GM12878 (cell line): ENCODE data around the gene CD244. TPM values are rescaled to one million over a fixed set of nuclear protein-coding genes. Genes with fewer than 3 reads are reported as not detected.
A peak's percentile ranks its signal among the peaks of the same experiment; 100 is the strongest.

Source experiments
- ATAC-seq: fragments of 200-7000 bp; cut with Tn5 transposase; 3 replicates; pipeline ENCODE4 v1.9.1; 2020; ENCODE audit warnings: mild to moderate bottlenecking, moderate library complexity
- BruUV-seq: library from RNA; stranded (reverse); fragments of 400-500 nt; replicated peaks from 2 replicates; lab custom pipeline; 2021; lab: Mats Ljungman, UMichigan
- CTCF ChIA-PET: fragments of 300-600 bp; sonication (Branson Sonifier 250); formaldehyde crosslinking; extraction: SDS; loops from one replicate; lab custom pipeline; 2021; ENCODE audit warnings: inconsistent platforms; lab: Yijun Ruan, JAX
- POLR2A ChIA-PET: fragments of 350-600 bp; formaldehyde crosslinking; extraction: SDS; loops from one replicate; lab custom pipeline; 2021; ENCODE audit warnings: inconsistent platforms; lab: Charles Lee
- RAD21 ChIA-PET: fragments of 300-600 bp; sonication (Branson Sonifier 250); formaldehyde crosslinking; loops from one replicate; lab custom pipeline; 2023; ENCODE audit warnings: antibody characterized with exemption; ENCODE audit not compliant: unreplicated experiment; lab: Charles Lee
- SMC1A ChIA-PET: fragments of 300-600 bp; sonication (Branson Sonifier 250); formaldehyde crosslinking; loops from one replicate; lab custom pipeline; 2023; ENCODE audit not compliant: unreplicated experiment, uncharacterized antibody; lab: Charles Lee
- DNase-seq: peaks from one replicate; pipeline ENCODE4 v3.0.0-alpha.2; 2011; ENCODE audit warnings: low read depth, low spot score
- FAIRE-seq: peaks from 3 replicates; lab custom pipeline; 2011; peaks lifted over from hg19 to GRCh38; lab: Jason Lieb, UNC
- H2AFZ ChIP-seq: 2 replicates; pipeline ENCODE4 v1.6.0; 2011; ENCODE audit warnings: low read depth, low read length, control low read depth; ENCODE audit not compliant: control insufficient read depth
- H3K27ac ChIP-seq: 2 replicates; pipeline ENCODE4 v1.5.1; 2011; ENCODE audit warnings: control low read depth; ENCODE audit not compliant: control insufficient read depth, insufficient read depth
- H3K27me3 ChIP-seq, 2 experiments: replicated peaks in 1 of 2; 2 replicates each; pipeline versions ENCODE4 v1.6.0 to v1.6.1; 2011; ENCODE audit warnings: low read length in 1 of 2; ENCODE audit not compliant: control insufficient read depth in 2 of 2, insufficient read depth in 2 of 2
- H3K36me3 ChIP-seq, 2 experiments: 2 replicates each; pipeline ENCODE4 v1.5.1; 2011; ENCODE audit warnings: low read length in 1 of 2; ENCODE audit not compliant: control insufficient read depth in 2 of 2, insufficient read depth in 2 of 2
- H3K4me1 ChIP-seq: 2 replicates; pipeline ENCODE4 v1.6.1; 2011; ENCODE audit warnings: mild to moderate bottlenecking, low read length, moderate library complexity, mixed read lengths; ENCODE audit not compliant: control insufficient read depth, insufficient read depth
- H3K4me2 ChIP-seq: 2 replicates; pipeline ENCODE4 v1.6.0; 2011; ENCODE audit warnings: control low read depth; ENCODE audit not compliant: control insufficient read depth, insufficient read depth
- H3K4me3 ChIP-seq: fragments of 200-600 bp; sonication (generic); 2 replicates; pipeline ENCODE4 v1.5.1; 2016
- H3K79me2 ChIP-seq: 2 replicates; pipeline ENCODE4 v1.6.0; 2011; ENCODE audit warnings: low read length; ENCODE audit not compliant: control insufficient read depth, insufficient read depth
- H3K9ac ChIP-seq: 2 replicates; pipeline ENCODE4 v1.8.0; 2011; ENCODE audit warnings: low read length, control low read depth, mixed read lengths; ENCODE audit not compliant: control insufficient read depth, insufficient read depth
- H3K9me3 ChIP-seq: replicated peaks from 3 replicates; pipeline ENCODE4 v1.5.1; 2011; ENCODE audit warnings: mild to moderate bottlenecking, low read length; ENCODE audit not compliant: control insufficient read depth, insufficient read depth
- H4K20me1 ChIP-seq: 2 replicates; pipeline ENCODE4 v1.6.0; 2011; ENCODE audit not compliant: control insufficient read depth, insufficient read depth
- BRCA1 ChIP-seq: IDR thresholded peaks from 2 replicates; pipeline ENCODE4 v1.6.1; 2011; ENCODE audit warnings: low read depth, low read length, improper control_type of control experiment
- EED ChIP-seq: sonication (generic); IDR thresholded peaks from 2 replicates; pipeline ENCODE4 v1.6.1; 2016; ENCODE audit warnings: antibody characterized with exemption, low read depth
- HDGF ChIP-seq: fragments of 450-650 bp; IDR thresholded peaks from 2 replicates; pipeline ENCODE4 v1.6.1; 2016; ENCODE audit warnings: antibody characterized with exemption
- SUPT20H ChIP-seq: IDR thresholded peaks from 2 replicates; pipeline ENCODE4 v1.6.1; 2011; ENCODE audit warnings: low read depth, mild to moderate bottlenecking, low read length, moderate library complexity, borderline replicate concordance; ENCODE audit not compliant: control insufficient read depth
- TBL1XR1 ChIP-seq: IDR thresholded peaks from 2 replicates; pipeline ENCODE4 v1.6.1; 2012; ENCODE audit warnings: low read depth, low read length, improper control_type of control experiment
- ZNF622 ChIP-seq: fragments of 450-650 bp; IDR thresholded peaks from 2 replicates; pipeline ENCODE4 v1.6.1; 2017; ENCODE audit warnings: mild to moderate bottlenecking, inconsistent platforms
- WGBS: methylation state at CpG from one replicate; pipeline ENCODE4 v1.1.6; 2016; ENCODE audit warnings: low lambda C conversion rate; ENCODE audit not compliant: insufficient replicate concordance, insufficient coverage; ENCODE audit errors: missing lambda C conversion rate; 5-methylcytosine and 5-hydroxymethylcytosine counted together
- in situ Hi-C: fragments of 300-500 bp; cut with MboI; formaldehyde crosslinking; loops from 9 replicates; pipeline ENCODE4 v1.14.3; 2018; ENCODE audit warnings: mixed read lengths
- intact Hi-C: fragments of 100-400 bp; cut with micrococcal nuclease; formaldehyde crosslinking; loops from one replicate; pipeline ENCODE4 v1.14.2; 2022; ENCODE audit not compliant: unreplicated experiment
- polyA plus RNA-seq, 11 experiments: library from polyadenylated mRNA; depleted of rRNA in 4 of 11; unstranded in 6 of 11; stranded (reverse) in 5 of 11; fragments of >200 nt; fragmentation: Nextera tagmentation in 4 of 11; fragmentation: Illumina TruSeq in 1 of 11; extraction: Ambion mirVana in 4 of 11; extraction: Trizol in 1 of 11; gene quantifications; 1 replicate in 1 of 11; 2 replicates in 10 of 11; pipeline versions ENCODE4 v1.2.1 to v1.2.3, GENCODE V29; 2011 to 2016; ENCODE audit warnings: inconsistent platforms in 2 of 11, missing spikeins in 2 of 11, low read depth in 1 of 11
- total RNA-seq, 4 experiments: library from RNA; depleted of rRNA in 3 of 4; stranded (reverse); fragments of >200 nt in 3 of 4; fragmentation: Illumina TruSeq in 1 of 4; extraction: Trizol in 1 of 4; gene quantifications; 2 replicates each; pipeline versions ENCODE4 v1.2.1 to v1.2.3, GENCODE V29; 2013 to 2021
- TF ChIP-seq, protein P1 (sequence below): IDR thresholded peaks from 2 replicates; pipeline ENCODE4 v1.6.1; 2012; ENCODE audit warnings: mild to moderate bottlenecking, low read depth, low read length

Gene CD244
- total and polyA plus RNA-seq, 10 of the 15 experiments (the other 5 are each of a cell fraction or from before 2014, with no cell fraction given), result 0.24 to 13.6 (median 0.73) TPM

DNA sequence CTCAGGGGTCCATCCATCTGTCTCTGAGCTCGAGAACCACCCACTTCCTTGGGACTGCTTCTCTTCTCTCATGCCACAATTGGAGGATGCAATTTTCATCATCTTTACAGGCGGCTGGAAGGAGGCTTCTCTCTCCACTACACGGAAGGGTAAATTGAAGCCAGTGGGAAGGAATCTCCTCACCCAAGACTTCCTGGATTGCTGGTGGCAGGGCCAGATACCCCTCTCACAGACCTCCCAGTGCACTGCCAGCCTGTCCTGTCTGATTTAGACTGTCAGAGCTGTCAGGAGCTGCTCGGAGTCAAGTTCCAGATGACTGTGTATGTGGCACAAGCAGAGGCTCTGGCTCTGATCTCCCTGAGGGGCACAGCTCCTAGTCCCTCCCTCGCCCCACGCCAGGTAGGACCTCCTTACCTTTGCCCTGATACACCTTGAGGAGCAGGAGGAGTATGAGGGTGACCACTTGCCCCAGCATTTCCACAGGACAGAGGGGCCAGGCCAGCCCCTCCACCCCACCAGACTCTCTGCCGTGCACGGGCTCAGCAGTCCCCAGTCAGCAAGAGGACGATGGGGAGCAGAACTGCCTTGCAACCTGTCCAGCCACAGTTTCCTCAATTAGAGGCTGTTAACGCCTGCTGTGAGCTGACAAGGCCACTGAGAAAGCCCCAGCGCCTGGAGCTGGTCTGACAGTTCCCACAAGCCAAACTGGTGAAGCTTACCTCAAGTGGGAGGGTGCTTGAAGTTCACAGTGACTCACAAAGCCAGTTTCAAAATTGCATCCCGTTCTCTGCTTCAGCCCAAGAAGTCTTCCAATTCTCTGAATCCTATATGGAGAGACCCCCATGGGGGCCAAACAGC is at the start of gene CD244 (continued):
- TF ChIP-seq SUPT20H, result no peak
- no peak for TF ChIP-seq BRCA1
- TF ChIP-seq HDGF, result peak; percentile 73; the same call in 1 of the 2 replicates
- TF ChIP-seq, protein P1, sequence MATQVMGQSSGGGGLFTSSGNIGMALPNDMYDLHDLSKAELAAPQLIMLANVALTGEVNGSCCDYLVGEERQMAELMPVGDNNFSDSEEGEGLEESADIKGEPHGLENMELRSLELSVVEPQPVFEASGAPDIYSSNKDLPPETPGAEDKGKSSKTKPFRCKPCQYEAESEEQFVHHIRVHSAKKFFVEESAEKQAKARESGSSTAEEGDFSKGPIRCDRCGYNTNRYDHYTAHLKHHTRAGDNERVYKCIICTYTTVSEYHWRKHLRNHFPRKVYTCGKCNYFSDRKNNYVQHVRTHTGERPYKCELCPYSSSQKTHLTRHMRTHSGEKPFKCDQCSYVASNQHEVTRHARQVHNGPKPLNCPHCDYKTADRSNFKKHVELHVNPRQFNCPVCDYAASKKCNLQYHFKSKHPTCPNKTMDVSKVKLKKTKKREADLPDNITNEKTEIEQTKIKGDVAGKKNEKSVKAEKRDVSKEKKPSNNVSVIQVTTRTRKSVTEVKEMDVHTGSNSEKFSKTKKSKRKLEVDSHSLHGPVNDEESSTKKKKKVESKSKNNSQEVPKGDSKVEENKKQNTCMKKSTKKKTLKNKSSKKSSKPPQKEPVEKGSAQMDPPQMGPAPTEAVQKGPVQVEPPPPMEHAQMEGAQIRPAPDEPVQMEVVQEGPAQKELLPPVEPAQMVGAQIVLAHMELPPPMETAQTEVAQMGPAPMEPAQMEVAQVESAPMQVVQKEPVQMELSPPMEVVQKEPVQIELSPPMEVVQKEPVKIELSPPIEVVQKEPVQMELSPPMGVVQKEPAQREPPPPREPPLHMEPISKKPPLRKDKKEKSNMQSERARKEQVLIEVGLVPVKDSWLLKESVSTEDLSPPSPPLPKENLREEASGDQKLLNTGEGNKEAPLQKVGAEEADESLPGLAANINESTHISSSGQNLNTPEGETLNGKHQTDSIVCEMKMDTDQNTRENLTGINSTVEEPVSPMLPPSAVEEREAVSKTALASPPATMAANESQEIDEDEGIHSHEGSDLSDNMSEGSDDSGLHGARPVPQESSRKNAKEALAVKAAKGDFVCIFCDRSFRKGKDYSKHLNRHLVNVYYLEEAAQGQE, result no peak
- TF ChIP-seq EED, result no peak
- no peak for TF ChIP-seq TBL1XR1

DNA sequence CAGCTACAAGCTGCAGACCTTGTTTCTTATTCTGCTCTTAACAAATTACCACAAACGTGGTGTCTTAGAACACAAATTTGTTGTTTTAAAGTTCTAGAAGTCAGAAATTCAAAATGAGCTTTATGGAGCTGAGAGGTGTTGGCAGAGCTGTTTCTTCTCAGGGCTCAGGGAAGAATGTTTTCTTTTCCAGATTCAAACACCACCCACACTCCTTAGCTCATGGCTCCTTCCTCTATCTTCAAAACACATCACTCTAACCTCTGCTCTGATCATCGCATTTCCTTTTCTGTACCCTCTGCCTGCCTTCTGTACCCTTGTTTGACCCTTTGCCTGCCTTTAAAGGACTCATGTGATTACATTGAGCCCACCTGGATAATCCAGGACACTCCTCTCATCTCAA is 49.2 kb upstream of the CD244 start:
- Histone ChIP-seq H3K36me3 (no peaks in the 10 kb centered on the region), H3K79me2 (no peaks in the 10 kb centered on the region), H3K4me1 (no peaks in the 10 kb centered on the region), H4K20me1 (no peaks in the 10 kb centered on the region), H3K9me3 (no peaks in the 10 kb centered on the region), H2AFZ (no peak overlapping the region), H3K4me2 (no peak overlapping the region), H3K9ac (no peak overlapping the region), H3K4me3 (no peak overlapping the region), H3K27me3 (no peaks in the 10 kb centered on the region), H3K27ac (no peak overlapping the region)
- BruUV-seq, result no TSS peak
- ChIA-PET CTCF (interaction anchor here (0.7 to 1.6 kb wide), 5 partner anchors 69 to 185 kb away, joined by 3 to 5 read pairs (median 4); no protein-coding TSS in a partner anchor), POLR2A (no interaction called here), SMC1A (interaction anchor here (0.8 to 1.6 kb wide), 2 partner anchors 14 to 121 kb away, joined by 3 to 5 read pairs; no protein-coding TSS in a partner anchor), RAD21 (no interaction called here)
- no peak for DNase-seq
- FAIRE-seq, result no peak
- WGBS, result 29% methylated on average over 2 of the region's 2 CpGs
- ATAC-seq, result no peak
- in situ Hi-C loops (no loop called here), intact Hi-C loops (no loop called here)
- TF ChIP-seq ZNF622, result no peak
